Mucosa of stomach (tissue), 1 donor: ENCODE data around the gene RGS6.

Experiments
- H3K27me3 ChIP-seq: one replicate; pipeline ENCODE4 v1.7.0; 2013; ENCODE audit warnings: mild to moderate bottlenecking, low read length; ENCODE audit not compliant: control insufficient read depth, insufficient read depth
- H3K36me3 ChIP-seq: one replicate; pipeline ENCODE4 v1.7.0; 2013; ENCODE audit warnings: low read length; ENCODE audit not compliant: control insufficient read depth, insufficient read depth
- H3K4me1 ChIP-seq: one replicate; pipeline ENCODE4 v1.7.0; 2013; ENCODE audit warnings: mild to moderate bottlenecking, low read length; ENCODE audit not compliant: control insufficient read depth, insufficient read depth
- H3K4me3 ChIP-seq: one replicate; pipeline ENCODE4 v1.7.0; 2013; ENCODE audit warnings: low read length
- H3K9ac ChIP-seq: one replicate; pipeline ENCODE4 v1.7.0; 2013; ENCODE audit warnings: mild to moderate bottlenecking, low read length, moderate library complexity
- H3K9me3 ChIP-seq: one replicate; pipeline ENCODE4 v1.7.0; 2013; ENCODE audit warnings: mild to moderate bottlenecking, low read length, moderate library complexity; ENCODE audit not compliant: control insufficient read depth
- donor health status: Pancreatic carcinoma.

The RGS6 gene

GRCh38 chr14:72142328-72142727 is 210.1 kb downstream of the RGS6 start:
- Histone ChIP-seq H3K9me3 (no peaks in the 10 kb centered on the region), H3K36me3 (no peaks in the 10 kb centered on the region), H3K9ac (no peak overlapping the region), H3K4me3 (no peak overlapping the region), H3K4me1 (no peaks in the 10 kb centered on the region), H3K27me3 (no peaks in the 10 kb centered on the region)

GRCh38 chr14:72146241-72146640 is 214.0 kb downstream of the RGS6 start:
- H3K27me3 ChIP-seq = no peaks in the 10 kb centered on the region
- H3K9me3 ChIP-seq = no peaks in the 10 kb centered on the region
- no peaks in the 10 kb centered on the region for H3K4me1 ChIP-seq
- H3K4me3 ChIP-seq = no peak overlapping the region
- no peaks in the 10 kb centered on the region for H3K36me3 ChIP-seq
- no peak overlapping the region for H3K9ac ChIP-seq

GRCh38 chr14:72154645-72155378 is 222.6 kb downstream of the RGS6 start:
- H3K4me3 ChIP-seq = no peak overlapping the region
- no peaks in the 10 kb centered on the region for H3K36me3 ChIP-seq
- no peaks in the 10 kb centered on the region for H3K4me1 ChIP-seq
- H3K9ac ChIP-seq = no peak overlapping the region
- no peaks in the 10 kb centered on the region for H3K9me3 ChIP-seq
- H3K27me3 ChIP-seq = no peaks in the 10 kb centered on the region

- no peak overlapping the region for H3K4me3 ChIP-seq
Measured at GRCh38 chr14:72155379-72155993, 223.3 kb downstream of the RGS6 start.

GRCh38 chr14:72164420-72165228 is 232.4 kb downstream of the RGS6 start:
- no peak overlapping the region for H3K9ac ChIP-seq
- H3K36me3 ChIP-seq = no peaks in the 10 kb centered on the region
- H3K27me3 ChIP-seq = no peaks in the 10 kb centered on the region
- H3K4me3 ChIP-seq = no peak overlapping the region
- no peaks in the 10 kb centered on the region for H3K4me1 ChIP-seq
- no peaks in the 10 kb centered on the region for H3K9me3 ChIP-seq

More at GRCh38 chr14:72155379-72155993, 223.3 kb downstream of the RGS6 start:
- no peak overlapping the region for H3K9ac ChIP-seq
- H3K36me3 ChIP-seq = no peaks in the 10 kb centered on the region
- H3K27me3 ChIP-seq = no peaks in the 10 kb centered on the region
- no peaks in the 10 kb centered on the region for H3K9me3 ChIP-seq
- H3K4me1 ChIP-seq = no peaks in the 10 kb centered on the region

- Histone ChIP-seq H3K4me1 (no peaks in the 10 kb centered on the region), H3K9ac (no peak overlapping the region), H3K36me3 (no peaks in the 10 kb centered on the region), H3K4me3 (no peak overlapping the region), H3K9me3 (no peaks in the 10 kb centered on the region), H3K27me3 (no peaks in the 10 kb centered on the region)
Measured at GRCh38 chr14:72165229-72165698, 233.0 kb downstream of the RGS6 start.

- Histone ChIP-seq H3K36me3 (no peaks in the 10 kb centered on the region), H3K4me3 (no peak overlapping the region), H3K27me3 (no peaks in the 10 kb centered on the region), H3K9ac (no peak overlapping the region), H3K9me3 (no peaks in the 10 kb centered on the region), H3K4me1 (no peaks in the 10 kb centered on the region)
Measured at GRCh38 chr14:72169521-72169920, 237.3 kb downstream of the RGS6 start.

GRCh38 chr14:72172049-72172448 is 239.8 kb downstream of the RGS6 start:
- H3K4me1 ChIP-seq = no peaks in the 10 kb centered on the region
- H3K27me3 ChIP-seq = no peaks in the 10 kb centered on the region
- H3K9me3 ChIP-seq = no peaks in the 10 kb centered on the region
- no peak overlapping the region for H3K4me3 ChIP-seq
- H3K36me3 ChIP-seq = no peaks in the 10 kb centered on the region
- no peak overlapping the region for H3K9ac ChIP-seq

GRCh38 chr14:72172597-72172996 is 240.4 kb downstream of the RGS6 start:
- Histone ChIP-seq H3K36me3 (no peaks in the 10 kb centered on the region), H3K9ac (no peak overlapping the region), H3K4me3 (no peak overlapping the region), H3K9me3 (no peaks in the 10 kb centered on the region), H3K4me1 (no peaks in the 10 kb centered on the region), H3K27me3 (no peaks in the 10 kb centered on the region)

- H3K9ac ChIP-seq = no peak overlapping the region
- H3K36me3 ChIP-seq = no peaks in the 10 kb centered on the region
- no peaks in the 10 kb centered on the region for H3K4me1 ChIP-seq
- no peak overlapping the region for H3K4me3 ChIP-seq
- H3K27me3 ChIP-seq = no peaks in the 10 kb centered on the region
- no peaks in the 10 kb centered on the region for H3K9me3 ChIP-seq
Measured at GRCh38 chr14:72173038-72173720, 240.9 kb downstream of the RGS6 start.

GRCh38 chr14:72177251-72177650 is 245.0 kb downstream of the RGS6 start:
- H3K27me3 ChIP-seq = no peaks in the 10 kb centered on the region
- H3K4me1 ChIP-seq = no peaks in the 10 kb centered on the region
- H3K36me3 ChIP-seq = no peaks in the 10 kb centered on the region
- H3K4me3 ChIP-seq = no peak overlapping the region
- H3K9ac ChIP-seq = no peak overlapping the region
- no peaks in the 10 kb centered on the region for H3K9me3 ChIP-seq
